ENCODE results near the gene SLC7A6.

DNA sequence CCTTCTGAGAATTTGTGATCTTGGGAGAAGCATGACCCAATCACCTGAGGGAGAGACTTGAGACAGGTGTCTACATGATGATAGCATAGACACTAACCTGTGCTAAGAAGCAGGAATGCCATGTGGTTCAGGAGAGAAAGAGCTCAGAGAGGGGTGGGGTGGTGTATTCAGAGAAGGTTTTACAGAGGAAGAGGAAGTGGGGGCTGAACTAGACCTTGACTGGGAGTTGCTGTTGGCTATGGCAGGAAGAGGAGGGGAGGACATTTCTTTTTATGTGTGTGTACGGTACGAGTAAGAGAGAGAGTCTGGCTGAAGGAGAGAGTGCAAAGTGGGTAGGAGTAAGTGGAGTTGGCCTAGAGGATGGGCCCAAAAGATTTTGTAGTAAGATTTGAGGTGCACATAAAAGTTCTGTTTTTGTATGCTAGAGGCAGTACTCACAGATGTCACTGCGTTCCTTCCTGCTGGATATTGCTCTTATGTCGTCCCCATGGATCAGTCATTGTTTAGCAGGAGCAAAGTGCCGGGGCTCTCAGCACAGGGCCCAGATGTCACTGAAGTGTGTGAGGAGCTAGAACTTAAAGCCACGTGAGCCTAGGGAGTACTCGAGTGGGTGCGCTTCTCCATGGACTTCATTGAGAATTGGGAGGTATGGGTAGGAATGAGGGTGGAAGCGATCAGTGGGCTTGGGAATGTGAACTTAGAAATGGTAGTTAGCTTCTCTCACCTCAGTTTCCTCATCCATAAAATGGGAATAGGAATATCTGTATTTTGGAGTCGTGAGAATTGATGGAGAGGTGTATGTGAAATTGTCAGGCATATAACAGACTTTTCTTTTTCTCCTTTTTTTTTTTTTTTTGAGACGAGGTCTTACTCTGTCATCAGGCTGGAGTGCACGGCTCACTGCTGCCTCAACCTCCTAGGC, 22.1 kb downstream of the SLC7A6 start:
- TF ChIP-seq, protein P1, sequence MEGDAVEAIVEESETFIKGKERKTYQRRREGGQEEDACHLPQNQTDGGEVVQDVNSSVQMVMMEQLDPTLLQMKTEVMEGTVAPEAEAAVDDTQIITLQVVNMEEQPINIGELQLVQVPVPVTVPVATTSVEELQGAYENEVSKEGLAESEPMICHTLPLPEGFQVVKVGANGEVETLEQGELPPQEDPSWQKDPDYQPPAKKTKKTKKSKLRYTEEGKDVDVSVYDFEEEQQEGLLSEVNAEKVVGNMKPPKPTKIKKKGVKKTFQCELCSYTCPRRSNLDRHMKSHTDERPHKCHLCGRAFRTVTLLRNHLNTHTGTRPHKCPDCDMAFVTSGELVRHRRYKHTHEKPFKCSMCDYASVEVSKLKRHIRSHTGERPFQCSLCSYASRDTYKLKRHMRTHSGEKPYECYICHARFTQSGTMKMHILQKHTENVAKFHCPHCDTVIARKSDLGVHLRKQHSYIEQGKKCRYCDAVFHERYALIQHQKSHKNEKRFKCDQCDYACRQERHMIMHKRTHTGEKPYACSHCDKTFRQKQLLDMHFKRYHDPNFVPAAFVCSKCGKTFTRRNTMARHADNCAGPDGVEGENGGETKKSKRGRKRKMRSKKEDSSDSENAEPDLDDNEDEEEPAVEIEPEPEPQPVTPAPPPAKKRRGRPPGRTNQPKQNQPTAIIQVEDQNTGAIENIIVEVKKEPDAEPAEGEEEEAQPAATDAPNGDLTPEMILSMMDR (conservative IDR thresholded peaks at IDR 0.05; ENCODE audit: low read length) = no peak
- TF ChIP-seq EZH2phosphoT487 (IDR thresholded peaks at IDR 0.05; ENCODE audit: borderline replicate concordance) = no peak
